K562 (cell line): ENCODE measurements around the gene GSTA2. TPM values are rescaled to one million over a fixed set of nuclear protein-coding genes. Genes with fewer than 3 reads are reported as not detected.
"Not testable (repeated sequence)": the region's sequence is repeated elsewhere in the genome, so short reads cannot be mapped to it uniquely, and the experiment has no call there.

ENCODE experiments used
- ATAC-seq: fragments of 200-7000 bp; cut with Tn5 transposase; 3 replicates; pipeline ENCODE4 v1.9.1; 2020; ENCODE audit warnings: moderate library complexity
- BruUV-seq: library from RNA; stranded (reverse); fragments of 400-500 nt; replicated peaks from 2 replicates; lab custom pipeline; 2021; lab: Mats Ljungman, UMichigan
- CTCF ChIA-PET: fragments of 300-600 bp; formaldehyde crosslinking; extraction: SDS; loops from one replicate; lab custom pipeline; 2021; ENCODE audit warnings: low intra/inter-chr PET ratio; lab: Yijun Ruan, JAX
- POLR2A ChIA-PET: fragments of 300-600, 350-650 bp; sonication (Branson Sonifier 250); formaldehyde crosslinking; extraction: SDS; loops from one replicate; lab custom pipeline; 2021; ENCODE audit warnings: antibody characterized with exemption, inconsistent platforms; lab: Yijun Ruan, JAX
- DNase-seq, 4 experiments: peaks; one replicate each; pipeline versions ENCODE4 v3.0.0 to v3.0.0-alpha.2; 2011 to 2018; ENCODE audit warnings: low spot score in 3 of 4, mixed read lengths in 3 of 4; ENCODE audit errors: extremely low read depth in 1 of 4
- FAIRE-seq: peaks from 2 replicates; lab custom pipeline; 2011; peaks lifted over from hg19 to GRCh38; lab: Jason Lieb, UNC
- H2AFZ ChIP-seq: 2 replicates; pipeline ENCODE4 v1.6.0; 2011; ENCODE audit warnings: low read depth, low read length, control low read depth, inconsistent platforms
- H3K27ac ChIP-seq: fragments of 200-600 bp; 3 replicates; pipeline ENCODE4 v1.8.0; 2011; ENCODE audit warnings: low read depth, mild to moderate bottlenecking, control low read depth, inconsistent platforms, low read length, moderate library complexity, mixed read lengths; ENCODE audit errors: extremely low read depth
- H3K27me3 ChIP-seq, 2 experiments: fragments of 300-600 bp in 1 of 2; 2 replicates in 1 of 2; 3 replicates in 1 of 2; pipeline versions ENCODE4 v1.6.0 to v1.8.0; 2011; ENCODE audit warnings: inconsistent platforms in 2 of 2, low read length in 2 of 2, mild to moderate bottlenecking in 1 of 2, mixed read lengths in 1 of 2, moderate library complexity in 1 of 2; ENCODE audit not compliant: control insufficient read depth in 2 of 2, insufficient read depth in 2 of 2
- H3K36me3 ChIP-seq: fragments of 300-600 bp; 3 replicates; pipeline ENCODE4 v1.8.0; 2011; ENCODE audit warnings: mild to moderate bottlenecking, low read length, inconsistent platforms; ENCODE audit not compliant: control insufficient read depth, insufficient read depth
- H3K4me1 ChIP-seq, 2 experiments: fragments of 200-600 bp in 1 of 2; replicated peaks in 1 of 2; 2 replicates in 1 of 2; 3 replicates in 1 of 2; pipeline versions ENCODE4 v1.5.1 to v1.8.0; 2011; ENCODE audit warnings: inconsistent platforms in 2 of 2, low read length in 2 of 2, mild to moderate bottlenecking in 1 of 2, mixed read lengths in 1 of 2, moderate library complexity in 1 of 2; ENCODE audit not compliant: control insufficient read depth in 2 of 2, insufficient read depth in 2 of 2
- H3K4me2 ChIP-seq: 2 replicates; pipeline ENCODE4 v1.6.1; 2011; ENCODE audit warnings: low read length, control low read depth, inconsistent platforms, mixed read lengths; ENCODE audit not compliant: insufficient read depth
- H3K4me3 ChIP-seq: fragments of 200-600 bp; sonication (generic), shearing (Covaris generic); 2 replicates; pipeline ENCODE4 v1.5.1; 2016; ENCODE audit warnings: control low read depth, inconsistent platforms
- H3K79me2 ChIP-seq: fragments of 200-600 bp; 3 replicates; pipeline ENCODE4 v1.8.0; 2011; ENCODE audit warnings: low read length, inconsistent platforms; ENCODE audit not compliant: control insufficient read depth, insufficient read depth
- H3K9ac ChIP-seq, 2 experiments: 2 replicates each; pipeline versions ENCODE4 v1.6.0 to v1.6.1; 2011; ENCODE audit warnings: low read depth in 2 of 2, low read length in 2 of 2, control low read depth in 1 of 2, inconsistent platforms in 1 of 2, mild to moderate bottlenecking in 1 of 2, mixed read lengths in 1 of 2; ENCODE audit not compliant: insufficient read depth in 1 of 2
- H3K9me1 ChIP-seq: one replicate; pipeline ENCODE4 v1.6.0; 2011; ENCODE audit warnings: inconsistent platforms, mild to moderate bottlenecking, low read length, moderate library complexity; ENCODE audit not compliant: control insufficient read depth, insufficient read depth
- H3K9me3 ChIP-seq: replicated peaks from 2 replicates; pipeline ENCODE4 v1.5.1; 2011; ENCODE audit warnings: low read depth, low read length, inconsistent platforms; ENCODE audit not compliant: control insufficient read depth, insufficient read depth
- H4K20me1 ChIP-seq: replicated peaks from 2 replicates; pipeline ENCODE4 v1.6.1; 2011; ENCODE audit warnings: low read length, inconsistent platforms, mixed read lengths; ENCODE audit not compliant: control insufficient read depth, insufficient read depth
- ATF1 ChIP-seq, 2 experiments: fragments of 450-650 bp in 1 of 2; IDR thresholded peaks; 2 replicates each; pipeline ENCODE4 v1.6.1; 2016; ENCODE audit warnings: missing compliant biosample characterization in 1 of 2, missing genetic modification characterization in 1 of 2
- CTCF ChIP-seq, 3 experiments: IDR thresholded peaks in 2 of 3; conservative IDR thresholded peaks in 1 of 3; 2 replicates each; pipeline ENCODE4 v1.5.1; 2011 to 2012; ENCODE audit warnings: low read length in 3 of 3, mild to moderate bottlenecking in 3 of 3, control low read depth in 2 of 3, improper control_type of control experiment in 1 of 3, inconsistent platforms in 1 of 3, low read depth in 1 of 3, mixed read lengths in 1 of 3, moderate library complexity in 1 of 3; ENCODE audit not compliant: insufficient read depth in 2 of 3
- GTF3C2 ChIP-seq: IDR thresholded peaks from 3 replicates; pipeline ENCODE4 v1.6.1; 2011; ENCODE audit warnings: borderline replicate concordance, mild to moderate bottlenecking, moderate library complexity; ENCODE audit not compliant: insufficient read length; ENCODE audit errors: extremely low read depth
- PHF21A ChIP-seq: fragments of 450-650 bp; IDR thresholded peaks from 2 replicates; pipeline ENCODE4 v1.6.1; 2017; ENCODE audit warnings: low read depth, borderline replicate concordance
- TEAD4 ChIP-seq, 2 experiments: sonication (generic) in 1 of 2; formaldehyde crosslinking in 1 of 2; IDR thresholded peaks; 2 replicates each; pipeline versions ENCODE4 v1.6.1 to v1.8.0; 2012 to 2022; ENCODE audit warnings: borderline replicate concordance in 1 of 2, inconsistent platforms in 1 of 2, low read length in 1 of 2, mild to moderate bottlenecking in 1 of 2, missing genetic modification reagents in 1 of 2
- WGBS: fragments of 100-300 bp; shearing (Covaris generic); methylation state at CpG from one replicate; pipeline ENCODE4 v1.1.6; 2016; ENCODE audit warnings: low coverage, mixed read lengths; ENCODE audit not compliant: insufficient coverage; ENCODE audit errors: missing lambda C conversion rate; 5-methylcytosine and 5-hydroxymethylcytosine counted together
- in situ Hi-C: fragments of 300-500 bp; cut with MboI; formaldehyde crosslinking; loops from 4 replicates; pipeline ENCODE4 v1.15.0; 2018; ENCODE audit warnings: inconsistent platforms, mixed read lengths
- intact Hi-C: fragments of 100-400 bp; cut with micrococcal nuclease; formaldehyde crosslinking; loops from 2 replicates; pipeline ENCODE4 v1.14.2; 2022
- polyA plus RNA-seq, 8 experiments: library from polyadenylated mRNA; depleted of rRNA in 4 of 8; stranded (reverse) in 5 of 8; unstranded in 3 of 8; fragments of >200 nt; fragmentation: Nextera tagmentation in 2 of 8; fragmentation: Illumina TruSeq in 1 of 8; extraction: Ambion mirVana in 2 of 8; extraction: Trizol in 1 of 8; gene quantifications; 2 replicates each; pipeline versions ENCODE4 v1.2.1 to v1.2.3, GENCODE V29; 2011 to 2014; ENCODE audit warnings: inconsistent platforms in 1 of 8, missing spikeins in 1 of 8
- total RNA-seq, 7 experiments: library from RNA; depleted of rRNA in 6 of 7; stranded (reverse); fragments of >200 nt in 6 of 7; fragmentation: Illumina TruSeq in 2 of 7; extraction: Trizol in 2 of 7; gene quantifications; 2 replicates each; pipeline versions ENCODE4 v1.2.1 to v1.2.3, GENCODE V29; 2011 to 2021; ENCODE audit warnings: low replicate concordance in 1 of 7

GSTA2 gene
- total and polyA plus RNA-seq, 9 of the 15 experiments (the other 6 are each of a cell fraction or from before 2014, with no cell fraction given), result 0.11 to 0.24 (median 0.14) TPM; not detected in 3

- intact Hi-C loops, H3K27me3 ChIP-seq, H3K79me2 ChIP-seq, H3K4me3 ChIP-seq, H3K27ac ChIP-seq, H3K9ac ChIP-seq, DNase-seq, ATAC-seq, H3K4me2 ChIP-seq, H3K9me1 ChIP-seq, in situ Hi-C loops, CTCF ChIA-PET, H3K36me3 ChIP-seq, FAIRE-seq, H2AFZ ChIP-seq, H4K20me1 ChIP-seq, BruUV-seq, H3K9me3 ChIP-seq, H3K4me1 ChIP-seq: not testable (repeated sequence)
- POLR2A ChIA-PET, result interaction anchor here (0.6 kb wide), 1 partner anchor 125 kb away, joined by 3 read pairs; no protein-coding TSS in a partner anchor
- WGBS, result 0% methylated on average over 2 of the region's 2 CpGs
Measured at GRCh38 chr6:52753137-52753536, 10.1 kb downstream of the GSTA2 start.

- H3K27me3 ChIP-seq, result peaks cover 0 to 4% of the 10 kb centered on the region in 2 experiments; a peak in 1 of 5 replicates
- H3K79me2 ChIP-seq, result no peaks in the 10 kb centered on the region
- CTCF ChIA-PET, result no interaction called here
- no peak overlapping the region for H3K27ac ChIP-seq
- H3K9ac ChIP-seq, result no peak overlapping the region
- intact Hi-C loops, result no loop called here
- no peaks in the 10 kb centered on the region for H4K20me1 ChIP-seq
- no peak overlapping the region for H3K4me2 ChIP-seq
- no peak for TF ChIP-seq GTF3C2
- no peak for TF ChIP-seq ATF1 (CRISPR knock-in tag; IDR thresholded peaks at IDR 0.05)
- no peak for TF ChIP-seq ATF1 (tag; IDR thresholded peaks at IDR 0.05)
- TF ChIP-seq CTCF (IDR thresholded peaks at IDR 0.05 in 2 of 3, conservative IDR thresholded peaks at IDR 0.05 in 1 of 3; ENCODE audit: insufficient read depth in 2 of 3, low read depth in 1 of 3, low read length in 3 of 3), result no peak
- no peak for TF ChIP-seq TEAD4 (IDR thresholded peaks at IDR 0.05; ENCODE audit: low read length)
- TF ChIP-seq TEAD4 (CRISPR knock-in tag; IDR thresholded peaks at IDR 0.05; ENCODE audit: borderline replicate concordance), result no peak
- no peak for TF ChIP-seq PHF21A
- no peaks in the 10 kb centered on the region for H3K9me1 ChIP-seq
- no peaks in the 10 kb centered on the region for H3K36me3 ChIP-seq
- H3K4me3 ChIP-seq, result no peak overlapping the region
- ATAC-seq, result no peak
- H3K4me1 ChIP-seq, result no peaks in the 10 kb centered on the region
- no peaks in the 10 kb centered on the region for H3K9me3 ChIP-seq
- POLR2A ChIA-PET, result no interaction called here
- no peak for FAIRE-seq
- BruUV-seq, result no TSS peak
- in situ Hi-C loops, result no loop called here
- DNase-seq, result no peak
- H2AFZ ChIP-seq, result no peak overlapping the region
Measured at GRCh38 chr6:52752310-52752709, 11.0 kb downstream of the GSTA2 start.
